Middle frontal gyrus (tissue), 1 donor: Measurements from ENCODE around the gene ATOSB.

ENCODE experiments used
- DNase-seq: peaks from one replicate; pipeline ENCODE4 v3.0.0-alpha.2; 2015; ENCODE audit warnings: low spot score; ENCODE audit errors: extremely low spot score

ATOSB gene

DNA sequence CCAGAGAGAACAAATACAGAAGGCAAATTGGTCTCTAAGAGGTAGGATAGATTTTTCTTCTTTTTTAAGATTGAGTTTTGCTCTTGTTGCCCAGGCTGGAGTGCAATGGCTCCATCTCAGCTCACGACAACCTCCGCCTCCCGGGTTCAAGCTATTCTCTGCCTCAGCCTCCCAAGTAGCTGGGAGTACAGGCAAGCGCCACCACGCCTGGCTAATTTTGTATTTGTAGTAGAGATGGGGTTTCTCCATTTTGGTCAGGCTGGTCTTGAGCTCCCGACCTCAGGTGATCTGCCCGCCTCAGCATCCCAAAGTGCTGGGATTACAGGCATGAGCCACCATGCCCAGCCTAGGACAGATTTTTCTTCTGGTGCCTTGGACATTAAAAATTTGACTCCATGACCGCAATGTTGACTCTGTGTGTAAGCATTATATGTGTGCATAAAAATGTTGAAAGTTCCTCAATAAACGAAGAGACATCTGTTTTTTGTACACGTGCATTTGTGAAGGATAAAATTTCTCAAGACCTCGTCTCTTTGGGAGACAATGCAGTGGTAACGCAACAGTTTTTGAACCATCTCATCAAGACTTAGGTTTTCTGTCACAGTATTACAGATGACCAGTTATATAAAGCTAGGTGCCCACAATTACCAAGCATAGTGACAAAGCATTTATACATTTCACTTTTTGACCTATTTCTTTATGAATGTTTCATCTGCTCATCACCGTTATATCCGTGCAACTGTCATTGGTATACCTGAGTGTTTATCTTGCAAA is 60.6 kb downstream of the ATOSB start:
- no peak for DNase-seq

DNA sequence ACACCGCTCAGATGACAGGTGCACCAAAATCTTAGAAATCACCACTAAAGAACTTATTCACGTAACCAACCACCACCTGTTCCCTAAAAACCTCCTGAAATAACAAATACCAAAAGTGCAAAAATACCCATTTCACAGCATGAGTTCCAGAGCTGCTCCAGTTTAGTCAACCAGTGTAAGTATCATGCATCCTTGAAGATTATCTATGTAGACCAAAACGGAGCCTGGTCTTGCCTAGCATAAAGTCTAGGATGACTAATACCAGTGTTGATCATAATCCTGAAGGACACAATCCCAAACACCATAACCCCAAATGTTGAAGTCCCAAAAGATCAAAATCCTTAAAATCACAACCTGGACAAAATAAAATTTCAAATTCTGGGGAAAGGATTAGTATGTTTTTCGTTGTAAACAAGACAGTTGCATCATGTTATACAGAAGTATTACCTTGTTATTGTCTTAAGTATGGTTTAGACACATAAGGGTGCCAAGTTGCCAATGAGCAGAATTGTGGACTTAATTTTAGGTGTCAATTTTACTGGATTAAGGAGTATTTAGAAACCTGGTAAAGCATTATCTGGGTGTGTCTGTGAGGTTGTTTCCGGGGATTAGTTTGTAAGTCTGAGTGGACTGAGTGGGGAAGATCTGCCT is 61.4 kb downstream of the ATOSB start:
- DNase-seq = no peak
